ENCODE measurements around the gene FIGNL2. TPM values are rescaled to one million over a fixed set of nuclear protein-coding genes. Genes with fewer than 3 reads are reported as not detected.

Gene FIGNL2
- total RNA-seq, 1 donor from 2014 or later = 0.30 TPM

DNA sequence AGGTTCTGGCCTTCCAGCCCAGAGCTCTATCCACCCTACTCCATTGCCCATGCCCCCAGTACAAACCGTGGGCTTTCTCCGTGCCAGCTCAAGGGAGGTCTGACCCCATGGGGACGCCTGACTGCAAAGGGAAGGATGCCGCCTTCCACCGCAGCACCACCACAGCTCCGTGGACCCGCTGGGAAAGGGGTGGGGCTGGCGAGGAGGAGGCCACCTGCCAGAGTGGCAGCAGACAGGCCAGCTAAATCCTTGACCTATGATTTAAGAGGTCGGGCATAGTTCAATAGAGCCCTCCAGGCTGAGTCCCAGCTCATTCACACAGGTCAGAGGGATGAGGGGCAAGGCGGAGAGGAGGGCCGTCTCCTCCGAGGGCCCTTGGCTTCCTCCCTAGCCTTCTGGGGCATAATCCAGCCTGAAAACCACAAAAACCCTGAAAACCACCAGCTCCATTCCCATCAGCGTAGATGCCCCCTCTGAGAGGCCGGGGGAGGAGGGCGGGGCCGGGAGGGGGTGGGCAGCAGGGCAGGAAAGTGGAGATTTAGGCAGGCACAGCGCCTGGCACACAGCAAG is 14.9 kb upstream of the FIGNL2 start:
- peaks cover 20% of the 10 kb centered on the region for H3K4me1 Mint-ChIP-seq (ENCODE audit: low read depth)
- H3K36me3 Mint-ChIP-seq (ENCODE audit: low read depth) = no peaks in the 10 kb centered on the region
- TF ChIP-seq, protein P1, sequence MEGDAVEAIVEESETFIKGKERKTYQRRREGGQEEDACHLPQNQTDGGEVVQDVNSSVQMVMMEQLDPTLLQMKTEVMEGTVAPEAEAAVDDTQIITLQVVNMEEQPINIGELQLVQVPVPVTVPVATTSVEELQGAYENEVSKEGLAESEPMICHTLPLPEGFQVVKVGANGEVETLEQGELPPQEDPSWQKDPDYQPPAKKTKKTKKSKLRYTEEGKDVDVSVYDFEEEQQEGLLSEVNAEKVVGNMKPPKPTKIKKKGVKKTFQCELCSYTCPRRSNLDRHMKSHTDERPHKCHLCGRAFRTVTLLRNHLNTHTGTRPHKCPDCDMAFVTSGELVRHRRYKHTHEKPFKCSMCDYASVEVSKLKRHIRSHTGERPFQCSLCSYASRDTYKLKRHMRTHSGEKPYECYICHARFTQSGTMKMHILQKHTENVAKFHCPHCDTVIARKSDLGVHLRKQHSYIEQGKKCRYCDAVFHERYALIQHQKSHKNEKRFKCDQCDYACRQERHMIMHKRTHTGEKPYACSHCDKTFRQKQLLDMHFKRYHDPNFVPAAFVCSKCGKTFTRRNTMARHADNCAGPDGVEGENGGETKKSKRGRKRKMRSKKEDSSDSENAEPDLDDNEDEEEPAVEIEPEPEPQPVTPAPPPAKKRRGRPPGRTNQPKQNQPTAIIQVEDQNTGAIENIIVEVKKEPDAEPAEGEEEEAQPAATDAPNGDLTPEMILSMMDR (IDR thresholded peaks at IDR 0.05) = no peak
- no peak for DNase-seq (ENCODE audit: low spot score)
- H3K27ac Mint-ChIP-seq (ENCODE audit: unreplicated experiment) = no peak overlapping the region
- peaks cover 3% of the 10 kb centered on the region for H3K27me3 Mint-ChIP-seq (ENCODE audit: low read depth)
- no peak overlapping the region for H3K4me3 Mint-ChIP-seq (ENCODE audit: unreplicated experiment)
- H3K9me3 Mint-ChIP-seq (ENCODE audit: low read depth) = no peaks in the 10 kb centered on the region

DNA sequence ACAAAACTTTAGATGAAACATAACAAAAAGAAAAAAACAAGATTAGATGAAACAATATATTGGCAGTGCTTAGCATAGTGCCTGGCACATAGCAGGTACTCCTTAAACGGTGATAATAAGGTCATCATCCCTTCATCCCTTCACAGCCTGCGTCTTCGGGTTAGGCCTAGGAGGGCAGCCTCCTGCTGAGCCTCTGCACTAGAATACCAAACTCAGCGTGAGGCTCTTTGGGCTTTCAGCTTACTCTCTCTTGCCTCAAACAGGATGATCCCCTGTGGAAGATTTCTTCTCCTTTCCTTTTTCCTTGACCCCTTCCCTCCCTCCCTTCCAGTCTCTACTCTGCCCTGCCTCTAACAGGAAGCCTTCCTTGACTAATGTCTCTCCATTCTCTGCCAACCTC is 14.4 kb upstream of the FIGNL2 start:
- Mint-ChIP-seq H3K4me1 (ENCODE audit: low read depth) (peaks cover 16% of the 10 kb centered on the region), H3K27me3 (ENCODE audit: low read depth) (peaks cover 3% of the 10 kb centered on the region), H3K27ac (ENCODE audit: unreplicated experiment) (no peak overlapping the region), H3K4me3 (ENCODE audit: unreplicated experiment) (no peak overlapping the region), H3K9me3 (ENCODE audit: low read depth) (no peaks in the 10 kb centered on the region), H3K36me3 (ENCODE audit: low read depth) (no peaks in the 10 kb centered on the region)
- no peak for DNase-seq (ENCODE audit: low spot score)
- TF ChIP-seq, protein P1 (IDR thresholded peaks at IDR 0.05) = no peak

DNA sequence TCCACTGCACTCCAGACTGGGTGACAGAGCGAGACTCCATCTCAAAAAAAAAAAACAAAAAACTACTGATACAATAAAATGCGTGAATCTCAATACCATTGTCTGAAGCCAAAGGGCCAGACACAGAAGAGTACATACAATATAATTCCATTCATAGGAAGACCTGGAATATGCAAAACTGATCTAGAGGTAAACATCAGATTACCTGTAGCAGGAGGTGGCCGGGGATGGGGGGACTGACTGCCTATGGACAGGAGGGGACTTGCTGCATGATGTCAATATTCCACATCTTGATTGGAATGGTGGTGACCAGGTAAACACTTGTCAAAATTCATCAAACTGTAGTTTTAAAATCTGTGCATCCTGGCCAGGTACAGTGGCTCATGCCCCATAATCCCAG is 12.5 kb upstream of the FIGNL2 start:
- no peaks in the 10 kb centered on the region for H3K36me3 Mint-ChIP-seq (ENCODE audit: low read depth)
- H3K4me1 Mint-ChIP-seq (ENCODE audit: low read depth) = peaks cover 21% of the 10 kb centered on the region
- H3K27ac Mint-ChIP-seq (ENCODE audit: unreplicated experiment) = no peak overlapping the region
- H3K9me3 Mint-ChIP-seq (ENCODE audit: low read depth) = no peaks in the 10 kb centered on the region
- DNase-seq (ENCODE audit: low spot score) = no peak
- TF ChIP-seq, protein P1 (IDR thresholded peaks at IDR 0.05) = no peak
- H3K4me3 Mint-ChIP-seq (ENCODE audit: unreplicated experiment) = no peak overlapping the region
- peaks cover 3% of the 10 kb centered on the region for H3K27me3 Mint-ChIP-seq (ENCODE audit: low read depth)

DNA sequence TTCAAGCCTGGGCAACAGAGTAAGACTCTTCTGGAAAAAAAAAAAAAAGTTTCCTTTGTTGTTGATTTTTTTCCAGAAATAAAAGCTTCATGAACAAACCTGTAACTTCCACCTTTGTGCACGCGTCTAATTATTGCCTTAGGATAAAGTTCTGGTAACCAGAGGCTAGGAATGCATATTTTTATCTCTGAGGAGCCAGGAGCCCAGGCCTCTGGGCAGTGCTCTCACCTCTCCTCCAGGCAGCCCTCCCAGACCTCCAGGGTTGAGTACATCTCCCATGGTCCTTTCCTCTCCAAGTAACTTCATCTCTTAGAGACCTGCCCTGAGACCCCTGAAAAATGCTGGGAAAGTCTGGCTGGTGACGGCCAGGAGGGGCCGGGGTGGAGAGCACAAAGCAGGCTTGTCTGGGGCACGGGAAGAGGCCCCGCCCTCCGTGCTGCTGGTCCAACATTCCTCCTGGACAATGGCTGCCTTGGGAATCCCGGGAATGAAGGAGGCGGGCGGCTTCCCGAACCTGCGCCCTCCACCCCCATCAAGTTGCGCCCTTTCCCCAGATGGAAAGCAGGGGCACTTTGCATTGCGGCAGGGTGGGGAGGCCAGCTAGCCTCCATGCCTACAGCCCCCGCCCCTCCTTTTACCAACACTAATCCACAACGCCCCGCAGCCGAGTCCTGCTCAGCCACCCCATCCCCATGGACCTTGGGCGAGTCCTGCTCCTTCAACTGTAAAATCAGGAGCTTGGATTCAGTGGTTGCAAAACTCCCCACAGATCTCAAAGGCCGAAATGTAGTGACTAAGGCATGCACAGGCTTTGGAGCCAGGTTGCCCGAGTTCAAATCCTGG is 7.3 kb upstream of the FIGNL2 start:
- peaks cover 12% of the 10 kb centered on the region for H3K27me3 Mint-ChIP-seq (ENCODE audit: low read depth)
- TF ChIP-seq, protein P1 (IDR thresholded peaks at IDR 0.05) = no peak
- H3K27ac Mint-ChIP-seq (ENCODE audit: unreplicated experiment) = peak overlapping the region; percentile 36
- H3K4me1 Mint-ChIP-seq (ENCODE audit: low read depth) = peaks cover 11% of the 10 kb centered on the region
- no peak for DNase-seq (ENCODE audit: low spot score)
- H3K36me3 Mint-ChIP-seq (ENCODE audit: low read depth) = no peaks in the 10 kb centered on the region
- H3K4me3 Mint-ChIP-seq (ENCODE audit: unreplicated experiment) = peak overlapping the region; percentile 59
- no peaks in the 10 kb centered on the region for H3K9me3 Mint-ChIP-seq (ENCODE audit: low read depth)

DNA sequence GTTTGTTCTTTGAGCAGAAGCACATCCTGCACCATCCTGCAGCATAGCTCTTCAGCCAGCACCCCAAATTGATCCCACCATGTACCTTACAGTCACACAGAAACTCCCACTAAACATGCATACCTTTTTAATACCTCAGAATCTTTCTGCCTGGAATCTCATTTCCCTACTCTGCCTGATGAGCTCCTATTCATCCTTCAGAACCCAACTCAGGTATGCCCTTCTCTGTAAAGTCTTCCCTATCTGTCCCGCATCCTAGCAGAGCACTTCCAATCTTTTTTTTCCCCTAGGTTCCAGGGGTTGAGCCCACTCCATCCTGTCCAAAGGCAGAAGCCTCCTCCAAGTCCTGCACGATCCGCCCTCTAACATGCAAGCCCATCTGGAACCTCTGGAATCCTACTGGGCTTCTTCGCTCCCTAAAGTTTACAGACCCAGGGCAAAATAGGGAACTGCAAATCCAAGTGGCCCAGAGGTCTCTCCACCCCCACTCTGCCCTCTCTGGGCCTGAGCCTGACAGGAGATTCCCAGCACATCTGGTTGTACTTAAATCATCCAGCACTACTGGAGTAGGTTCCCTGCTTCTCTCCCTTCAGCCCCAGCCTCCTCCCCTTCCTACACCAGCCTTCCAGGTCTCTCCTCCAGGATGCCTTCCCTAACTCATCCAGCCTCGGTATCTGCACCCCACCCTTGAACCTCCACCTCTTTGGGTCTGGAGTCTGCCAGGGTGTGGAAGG is 4.1 kb upstream of the FIGNL2 start:
- no peak for DNase-seq (ENCODE audit: low spot score)
- Mint-ChIP-seq H3K9me3 (ENCODE audit: low read depth) (no peaks in the 10 kb centered on the region), H3K27me3 (ENCODE audit: low read depth) (peaks cover 12% of the 10 kb centered on the region), H3K36me3 (ENCODE audit: low read depth) (no peaks in the 10 kb centered on the region), H3K27ac (ENCODE audit: unreplicated experiment) (no peak overlapping the region), H3K4me3 (ENCODE audit: unreplicated experiment) (no peak overlapping the region), H3K4me1 (ENCODE audit: low read depth) (peaks cover 13% of the 10 kb centered on the region)
- TF ChIP-seq, protein P1 (IDR thresholded peaks at IDR 0.05) = no peak
